ENCODE measurements around the gene MTMR6. TPM values are rescaled to one million over a fixed set of nuclear protein-coding genes. Genes with fewer than 3 reads are reported as not detected.
A peak's percentile ranks its signal among the peaks of the same experiment; 100 is the strongest.
"Not testable (repeated sequence)": the region's sequence is repeated elsewhere in the genome, so short reads cannot be mapped to it uniquely, and the experiment has no call there.

MTMR6 gene
- polyA plus RNA-seq, 1 experiment = 25.7 TPM

GRCh38 chr13:25324100-25324499 lies 36.8 kb upstream of the MTMR6 start:
- CTCF ChIA-PET = interaction anchor here (0.7 to 4.0 kb wide), 4 partner anchors 17 to 1159 kb away, joined by 3 to 27 read pairs (median 3); partner anchors contain the start of gene MTMR6
- TF ChIP-seq CTCF (IDR thresholded peaks at IDR 0.05; ENCODE audit: low read depth, low read length) = no peak
- Histone ChIP-seq H3K9me3 (ENCODE audit: control insufficient read depth, insufficient read depth, low read length) (no peaks in the 10 kb centered on the region), H3K27ac (ENCODE audit: low read depth, low read length) (no peak overlapping the region), H3K27me3 (ENCODE audit: control insufficient read depth, insufficient read depth, low read length) (no peaks in the 10 kb centered on the region), H3K4me3 (ENCODE audit: low read depth, low read length) (no peak overlapping the region)
- POLR2A ChIA-PET = no interaction called here
- no peak for DNase-seq (ENCODE audit: low read depth, low spot score)

GRCh38 chr13:25319771-25320170 lies 32.5 kb upstream of the MTMR6 start:
- POLR2A ChIA-PET = no interaction called here
- CTCF ChIA-PET = interaction anchor here (4.6 kb wide), 1 partner anchor 32 kb away, joined by 21 read pairs; the partner anchor contains the start of gene MTMR6

GRCh38 chr13:25318946-25319345 lies 31.7 kb upstream of the MTMR6 start:
- POLR2A ChIA-PET; H3K27me3 ChIP-seq (ENCODE audit: control insufficient read depth, insufficient read depth, low read length); H3K4me3 ChIP-seq (ENCODE audit: low read depth, low read length); H3K9me3 ChIP-seq (ENCODE audit: control insufficient read depth, insufficient read depth, low read length); H3K27ac ChIP-seq (ENCODE audit: low read depth, low read length): not testable (repeated sequence)
- CTCF ChIA-PET = interaction anchor here (4.6 kb wide), 1 partner anchor 31 kb away, joined by 21 read pairs; the partner anchor contains the start of gene MTMR6
- DNase-seq (ENCODE audit: low read depth, low spot score) = peak; percentile 60

More at GRCh38 chr13:25319771-25320170, 32.5 kb upstream of the MTMR6 start:
- Histone ChIP-seq H3K27me3 (ENCODE audit: control insufficient read depth, insufficient read depth, low read length) (no peaks in the 10 kb centered on the region), H3K9me3 (ENCODE audit: control insufficient read depth, insufficient read depth, low read length) (no peaks in the 10 kb centered on the region), H3K4me3 (ENCODE audit: low read depth, low read length) (no peak overlapping the region), H3K27ac (ENCODE audit: low read depth, low read length) (no peak overlapping the region)
- no peak for TF ChIP-seq CTCF (IDR thresholded peaks at IDR 0.05; ENCODE audit: low read depth, low read length)
- DNase-seq (ENCODE audit: low read depth, low spot score) = no peak

GRCh38 chr13:25310891-25311290 lies 23.6 kb upstream of the MTMR6 start:
- Histone ChIP-seq H3K4me3 (ENCODE audit: low read depth, low read length) (no peak overlapping the region), H3K9me3 (ENCODE audit: control insufficient read depth, insufficient read depth, low read length) (no peaks in the 10 kb centered on the region), H3K27ac (ENCODE audit: low read depth, low read length) (no peak overlapping the region), H3K27me3 (ENCODE audit: control insufficient read depth, insufficient read depth, low read length) (no peaks in the 10 kb centered on the region)
- TF ChIP-seq CTCF (IDR thresholded peaks at IDR 0.05; ENCODE audit: low read depth, low read length) = no peak
- POLR2A ChIA-PET = no interaction called here
- no peak for DNase-seq (ENCODE audit: low read depth, low spot score)
- CTCF ChIA-PET = no interaction called here

GRCh38 chr13:25306671-25307464 lies 19.6 kb upstream of the MTMR6 start:
- ChIA-PET CTCF (interaction anchor here (0.8 to 1.7 kb wide), 2 partner anchors 19 kb away, joined by 3 to 8 read pairs; no protein-coding TSS in a partner anchor), POLR2A (no interaction called here)
- TF ChIP-seq CTCF (IDR thresholded peaks at IDR 0.05; ENCODE audit: low read depth, low read length) = no peak
- H3K27ac ChIP-seq (ENCODE audit: low read depth, low read length) = no peak overlapping the region
- H3K9me3 ChIP-seq (ENCODE audit: control insufficient read depth, insufficient read depth, low read length) = no peaks in the 10 kb centered on the region; the same call in 1 of the 2 replicates
- no peak for DNase-seq (ENCODE audit: low read depth, low spot score)
- no peaks in the 10 kb centered on the region for H3K27me3 ChIP-seq (ENCODE audit: control insufficient read depth, insufficient read depth, low read length)
- H3K4me3 ChIP-seq (ENCODE audit: low read depth, low read length) = no peak overlapping the region
